Small intestine (tissue), 7 donors: ENCODE measurements around the gene B4GALNT3. TPM values are rescaled to one million over a fixed set of nuclear protein-coding genes. Genes with fewer than 3 reads are reported as not detected.
A peak's percentile ranks its signal among the peaks of the same experiment; 100 is the strongest.

Experiments used
- DNase-seq, 2 donors: peaks; one replicate each; pipeline versions ENCODE4 v3.0.0 to v3.0.0-alpha.2; 2013
- FAIRE-seq: peaks from 2 replicates; lab custom pipeline; 2012; peaks lifted over from hg19 to GRCh38; lab: Jason Lieb, UNC
- H3K27ac ChIP-seq, 3 donors: one replicate each; pipeline ENCODE4 v1.5.1; 2013; ENCODE audit warnings: low read length in 2 of 3, mild to moderate bottlenecking in 2 of 3, control low read depth in 1 of 3, inconsistent platforms in 1 of 3, low read depth in 1 of 3, moderate library complexity in 1 of 3
- H3K27me3 ChIP-seq, 3 donors: one replicate each; pipeline ENCODE4 v1.6.1; 2013; ENCODE audit warnings: low read length in 3 of 3, inconsistent platforms in 1 of 3; ENCODE audit not compliant: control insufficient read depth in 3 of 3, insufficient read depth in 3 of 3
- H3K36me3 ChIP-seq, 3 donors: one replicate each; pipeline ENCODE4 v1.6.1; 2013; ENCODE audit warnings: low read length in 3 of 3, inconsistent platforms in 1 of 3, low read depth in 1 of 3, mild to moderate bottlenecking in 1 of 3, moderate library complexity in 1 of 3; ENCODE audit not compliant: control insufficient read depth in 3 of 3, insufficient read depth in 2 of 3
- H3K4me1 ChIP-seq, 3 donors: one replicate each; pipeline ENCODE4 v1.6.1; 2013; ENCODE audit warnings: low read length in 2 of 3, inconsistent platforms in 1 of 3, low read depth in 1 of 3, mild to moderate bottlenecking in 1 of 3, moderate library complexity in 1 of 3; ENCODE audit not compliant: control insufficient read depth in 3 of 3, insufficient read depth in 2 of 3
- H3K4me3 ChIP-seq, 3 donors: one replicate each; pipeline ENCODE4 v1.5.1; 2013; ENCODE audit warnings: low read length in 3 of 3, control low read depth in 1 of 3, inconsistent platforms in 1 of 3, low read depth in 1 of 3, mild to moderate bottlenecking in 1 of 3, moderate library complexity in 1 of 3
- H3K9me3 ChIP-seq, 2 donors: one replicate each; pipeline ENCODE4 v1.6.1; 2013; ENCODE audit warnings: low read depth in 1 of 2, low read length in 1 of 2; ENCODE audit not compliant: control insufficient read depth in 2 of 2, insufficient read depth in 1 of 2
- WGBS, 3 donors: extraction: QIAGEN DNeasy Blood & Tissue Kit; methylation state at CpG; one replicate each; pipeline ENCODE4 v1.1.7; 2013; 5-methylcytosine and 5-hydroxymethylcytosine counted together
- polyA plus RNA-seq, 4 donors: library from polyadenylated mRNA; stranded (reverse) in 3 of 4; unstranded in 1 of 4; fragments of 200-250 nt in 3 of 4; fragments of 120-200 nt in 1 of 4; gene quantifications; one replicate each; pipeline versions ENCODE4 v1.2.1 to v1.2.3, GENCODE V29; 2013
- donor health status: healthy with polysubstance abuse.
- donor health status: control.
- donor health status: control.
- donor health status: Bipolar disorder and iron deficiency.
- donor health status: healthy.

B4GALNT3 gene
- polyA plus RNA-seq, 4 donors = 0.45 to 6.6 (median 2.9) TPM; not detected in 1

DNA sequence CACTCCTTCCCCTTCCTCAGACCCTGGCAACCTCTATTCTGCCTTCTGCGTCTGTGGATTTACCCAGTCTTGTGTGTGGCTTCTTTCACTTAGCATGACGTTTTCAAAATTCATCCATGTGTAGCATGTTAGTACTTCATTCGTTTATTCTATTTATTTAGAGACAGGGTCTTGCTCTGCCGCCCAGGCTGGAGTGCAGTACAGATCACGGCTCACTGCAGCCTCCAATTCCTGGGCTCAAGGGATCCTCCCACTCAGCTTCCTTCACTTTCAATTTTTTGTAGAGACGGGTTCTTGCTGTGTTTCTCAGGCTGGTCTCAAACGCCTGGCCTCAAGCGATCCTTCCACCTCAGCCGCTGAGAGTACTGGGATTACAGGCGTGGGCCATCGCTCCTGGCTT lies 37.0 kb downstream of the B4GALNT3 start:
- Histone ChIP-seq H3K36me3 (no peaks in the 10 kb centered on the region), H3K4me1 (no peaks in the 10 kb centered on the region), H3K27ac (no peak overlapping the region), H3K27me3 (no peaks in the 10 kb centered on the region), H3K9me3 (no peaks in the 10 kb centered on the region), H3K4me3 (no peak overlapping the region)
- DNase-seq = no peak
- no peak for FAIRE-seq
- WGBS, 3 donors = 89 to 93% (median 91%) methylated on average over 11 of the region's 11 CpGs

GRCh38 chr12:497501-498160 lies 37.9 kb downstream of the B4GALNT3 start:
- H3K4me1 ChIP-seq = peaks cover 0 to 3% (median 0%) of the 10 kb centered on the region in 3 donors
- no peaks in the 10 kb centered on the region for H3K27me3 ChIP-seq
- FAIRE-seq = no peak
- 76 to 89% (median 79%) methylated on average over 9 of the region's 9 CpGs for WGBS, 3 donors
- DNase-seq = no peak
- H3K36me3 ChIP-seq = no peaks in the 10 kb centered on the region
- H3K9me3 ChIP-seq = no peaks in the 10 kb centered on the region
- H3K27ac ChIP-seq = no peak overlapping the region
- no peak overlapping the region for H3K4me3 ChIP-seq

DNA sequence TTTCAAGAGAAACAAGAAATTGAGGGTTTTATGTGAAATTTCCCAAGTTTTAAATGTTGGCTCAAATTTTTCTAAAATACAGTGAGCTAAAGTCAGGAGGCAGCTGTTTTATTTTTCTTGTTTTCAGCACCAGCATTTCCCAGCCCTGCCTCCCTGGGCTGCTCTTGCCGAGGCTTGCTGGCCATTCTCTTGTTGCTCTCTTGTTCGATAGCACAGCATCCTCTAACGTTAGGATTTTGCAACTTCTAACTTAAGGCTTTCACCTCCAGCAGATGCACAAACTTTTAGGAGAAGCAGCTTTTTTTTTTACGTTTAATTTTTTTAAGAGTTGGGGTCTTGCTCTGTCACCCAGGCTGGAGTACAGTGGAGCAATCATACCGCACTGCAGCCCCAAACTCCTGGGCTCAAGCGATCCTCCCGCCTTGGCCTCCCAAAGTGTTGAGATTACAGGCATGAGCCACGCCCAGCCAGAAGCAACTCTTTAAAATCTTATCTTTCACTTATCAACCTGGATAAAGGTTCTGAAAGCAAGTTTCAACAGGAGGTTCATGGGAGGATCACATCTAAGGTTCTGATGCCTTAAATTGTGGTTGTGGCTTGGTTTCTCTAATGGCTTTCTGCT lies 40.2 kb downstream of the B4GALNT3 start:
- DNase-seq (no peak), FAIRE-seq (no peak)
- WGBS, 3 donors = 68 to 83% (median 74%) methylated on average over 8 of the region's 8 CpGs
- Histone ChIP-seq H3K9me3 (no peaks in the 10 kb centered on the region), H3K4me3 (no peak overlapping the region), H3K27ac (no peak overlapping the region), H3K36me3 (no peaks in the 10 kb centered on the region), H3K27me3 (no peaks in the 10 kb centered on the region), H3K4me1 (peaks cover 0 to 17% (median 0%) of the 10 kb centered on the region in 3 donors)

GRCh38 chr12:501722-502447 lies 42.1 kb downstream of the B4GALNT3 start:
- DNase-seq (no peak), FAIRE-seq (no peak)
- 88 to 93% (median 89%) methylated on average over 14 of the region's 14 CpGs for WGBS, 3 donors
- Histone ChIP-seq H3K4me1 (peaks cover 0 to 17% (median 0%) of the 10 kb centered on the region in 3 donors), H3K36me3 (no peaks in the 10 kb centered on the region), H3K9me3 (no peaks in the 10 kb centered on the region), H3K27ac (no peak overlapping the region), H3K27me3 (no peaks in the 10 kb centered on the region), H3K4me3 (no peak overlapping the region)

- H3K27ac ChIP-seq = peak overlapping the region; percentile 8 to 87 (median 79)
- DNase-seq = peak; percentile 91 to 94
- WGBS, 3 donors = 7 to 38% (median 17%) methylated on average over 7 of the region's 7 CpGs
- peaks cover 0 to 17% (median 0%) of the 10 kb centered on the region in 3 donors for H3K4me1 ChIP-seq
- H3K9me3 ChIP-seq = no peaks in the 10 kb centered on the region
- no peaks in the 10 kb centered on the region for H3K36me3 ChIP-seq
- no peaks in the 10 kb centered on the region for H3K27me3 ChIP-seq
- FAIRE-seq = no peak
- peak overlapping the region in 1 of 3 donors; percentile 1 for H3K4me3 ChIP-seq
These were observed 43.5 kb downstream of the B4GALNT3 start for GRCh38 chr12:503111-503761.

DNA sequence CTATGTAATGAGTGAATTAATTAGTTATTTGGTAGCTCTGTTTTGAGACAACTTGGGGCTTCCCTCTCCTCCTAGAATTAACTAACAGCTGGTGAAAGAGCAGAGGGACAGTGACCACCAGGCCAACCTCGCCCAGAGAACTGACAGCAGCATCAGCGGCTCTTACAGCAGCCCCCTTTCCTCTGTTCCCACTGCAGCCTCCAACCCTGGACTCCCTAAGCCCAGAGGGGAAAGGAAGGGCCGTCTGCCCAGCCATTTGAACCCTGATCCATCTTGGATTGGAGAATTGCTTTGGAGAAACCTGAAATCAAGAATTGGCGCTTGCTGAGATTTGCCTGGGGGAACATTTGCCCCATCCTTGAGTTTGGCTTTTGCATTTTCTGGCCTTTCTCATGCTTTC lies 45.5 kb downstream of the B4GALNT3 start:
- H3K4me1 ChIP-seq = peaks cover 0 to 22% (median 4%) of the 10 kb centered on the region in 3 donors

GRCh38 chr12:507391-507796 lies 47.7 kb downstream of the B4GALNT3 start:
- H3K36me3 ChIP-seq = no peaks in the 10 kb centered on the region
- WGBS, 3 donors = 72 to 78% (median 72%) methylated on average over 9 of the region's 9 CpGs
- no peak for DNase-seq
- FAIRE-seq = no peak
- no peaks in the 10 kb centered on the region for H3K9me3 ChIP-seq
- H3K27ac ChIP-seq = no peak overlapping the region
- H3K4me1 ChIP-seq = peaks cover 0 to 21% (median 6%) of the 10 kb centered on the region in 3 donors
- H3K4me3 ChIP-seq = no peak overlapping the region
- no peaks in the 10 kb centered on the region for H3K27me3 ChIP-seq

More for the DNA sequence above, 45.5 kb downstream of the B4GALNT3 start:
- Histone ChIP-seq H3K9me3 (no peaks in the 10 kb centered on the region), H3K27ac (no peak overlapping the region), H3K4me3 (no peak overlapping the region), H3K36me3 (no peaks in the 10 kb centered on the region), H3K27me3 (no peaks in the 10 kb centered on the region)
- WGBS, 3 donors = 87 to 95% (median 93%) methylated on average over 4 of the region's 4 CpGs
- no peak for FAIRE-seq
- no peak for DNase-seq

DNA sequence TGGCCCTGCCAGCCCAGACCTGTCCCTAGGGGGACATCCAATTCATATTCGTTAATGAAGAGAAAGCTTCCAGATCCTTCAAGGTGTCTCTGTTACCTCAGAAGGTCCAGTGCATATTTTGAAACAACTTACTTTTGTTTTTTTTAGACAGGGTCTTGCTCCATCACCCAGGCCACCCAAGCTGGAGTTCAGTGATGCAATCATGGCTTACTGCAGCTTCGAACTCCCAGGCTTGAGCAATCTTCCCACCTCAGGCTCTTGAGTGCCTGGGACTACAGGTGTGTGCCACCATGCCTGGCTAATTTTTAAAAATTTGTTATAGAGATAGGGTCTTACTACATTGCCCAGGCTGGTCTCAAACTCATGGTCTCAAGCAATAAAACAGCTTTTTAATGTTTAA lies 48.4 kb downstream of the B4GALNT3 start:
- Histone ChIP-seq H3K27ac (no peak overlapping the region), H3K36me3 (no peaks in the 10 kb centered on the region), H3K27me3 (no peaks in the 10 kb centered on the region), H3K4me1 (peaks cover 0 to 14% (median 6%) of the 10 kb centered on the region in 3 donors), H3K9me3 (no peaks in the 10 kb centered on the region), H3K4me3 (no peak overlapping the region)
- 77 to 86% (median 86%) methylated on average over 2 of the region's 2 CpGs for WGBS, 3 donors
- FAIRE-seq (no peak), DNase-seq (no peak)
